HepG2 (cell line): ENCODE measurements around the gene MRPS34.

Source experiments
- KDM1A ChIP-seq: IDR thresholded peaks from 2 replicates; pipeline ENCODE4 v1.6.1; 2016; ENCODE audit warnings: missing compliant biosample characterization
- MYNN ChIP-seq: sonication (generic); formaldehyde crosslinking; IDR thresholded peaks from 2 replicates; pipeline ENCODE4 v1.4.0; 2020; ENCODE audit warnings: mild to moderate bottlenecking, low read depth, missing genetic modification reagents
- PATZ1 ChIP-seq: sonication (generic); formaldehyde crosslinking; IDR thresholded peaks from 2 replicates; pipeline ENCODE4 v1.4.0; 2020; ENCODE audit warnings: missing genetic modification reagents
- ZNF609 ChIP-seq: sonication (generic); formaldehyde crosslinking; IDR thresholded peaks from 2 replicates; pipeline ENCODE4 v1.4.0; 2020; ENCODE audit warnings: mild to moderate bottlenecking, missing genetic modification reagents, borderline replicate concordance
- ZNF75D ChIP-seq: sonication (generic); formaldehyde crosslinking; IDR thresholded peaks from 2 replicates; pipeline ENCODE4 v1.8.1; 2023; ENCODE audit warnings: missing genetic modification reagents, mild to moderate bottlenecking, borderline replicate concordance

GRCh38 chr16:1764971-1765370 is 8.0 kb downstream of the MRPS34 start:
- no peak for TF ChIP-seq MYNN (CRISPR knock-in tag)
- TF ChIP-seq PATZ1 (CRISPR knock-in tag), result no peak
- TF ChIP-seq KDM1A (CRISPR knock-in tag), result no peak
- no peak for TF ChIP-seq ZNF609 (CRISPR knock-in tag)
- no peak for TF ChIP-seq ZNF75D
